ENCODE measurements around the gene TMEM259. TPM values are rescaled to one million over a fixed set of nuclear protein-coding genes. Genes with fewer than 3 reads are reported as not detected.

Gene TMEM259
- total RNA-seq, 2 donors from 2014 or later = 216 to 377 TPM

DNA sequence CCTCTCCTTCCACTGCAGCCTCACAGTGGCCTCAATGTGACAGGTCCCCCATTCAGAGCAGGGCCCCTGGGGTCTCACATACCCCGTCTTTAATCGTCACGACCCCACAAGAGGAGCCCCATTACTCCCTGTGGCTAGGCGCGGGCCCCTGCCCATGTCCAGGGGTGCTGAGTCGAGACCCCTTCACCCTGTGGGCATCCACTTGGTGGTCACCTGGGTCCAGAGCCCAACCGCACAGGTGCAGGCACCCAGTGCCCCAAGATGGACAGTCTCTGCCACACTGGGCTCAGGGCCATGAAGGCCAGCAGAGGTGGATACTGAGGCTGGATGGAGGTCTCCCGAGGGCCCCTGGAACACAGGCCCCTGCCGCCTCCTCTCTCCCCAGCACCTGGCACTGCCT, 3.0 kb downstream of the TMEM259 start:
- no peak overlapping the region for H3K4me3 ChIP-seq
- intact Hi-C loops (cut with DNase I) = no loop called here
- no peaks in the 10 kb centered on the region for H3K27me3 ChIP-seq (replicated peaks; ENCODE audit: insufficient read depth)
- no peak for DNase-seq (ENCODE audit: low spot score)
- no peak overlapping the region for H3K27ac ChIP-seq
- WGBS = 92% methylated on average over 8 of the region's 9 CpGs
- H3K4me1 ChIP-seq (replicated peaks) = peaks cover 40% of the 10 kb centered on the region
- TF ChIP-seq POLR2AphosphoS5 (IDR thresholded peaks at IDR 0.05) (no peak), POLR2A (IDR thresholded peaks at IDR 0.05) (no peak)
- TF ChIP-seq, protein P1, sequence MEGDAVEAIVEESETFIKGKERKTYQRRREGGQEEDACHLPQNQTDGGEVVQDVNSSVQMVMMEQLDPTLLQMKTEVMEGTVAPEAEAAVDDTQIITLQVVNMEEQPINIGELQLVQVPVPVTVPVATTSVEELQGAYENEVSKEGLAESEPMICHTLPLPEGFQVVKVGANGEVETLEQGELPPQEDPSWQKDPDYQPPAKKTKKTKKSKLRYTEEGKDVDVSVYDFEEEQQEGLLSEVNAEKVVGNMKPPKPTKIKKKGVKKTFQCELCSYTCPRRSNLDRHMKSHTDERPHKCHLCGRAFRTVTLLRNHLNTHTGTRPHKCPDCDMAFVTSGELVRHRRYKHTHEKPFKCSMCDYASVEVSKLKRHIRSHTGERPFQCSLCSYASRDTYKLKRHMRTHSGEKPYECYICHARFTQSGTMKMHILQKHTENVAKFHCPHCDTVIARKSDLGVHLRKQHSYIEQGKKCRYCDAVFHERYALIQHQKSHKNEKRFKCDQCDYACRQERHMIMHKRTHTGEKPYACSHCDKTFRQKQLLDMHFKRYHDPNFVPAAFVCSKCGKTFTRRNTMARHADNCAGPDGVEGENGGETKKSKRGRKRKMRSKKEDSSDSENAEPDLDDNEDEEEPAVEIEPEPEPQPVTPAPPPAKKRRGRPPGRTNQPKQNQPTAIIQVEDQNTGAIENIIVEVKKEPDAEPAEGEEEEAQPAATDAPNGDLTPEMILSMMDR (IDR thresholded peaks at IDR 0.05) = no peak
- H3K36me3 ChIP-seq = peaks cover 0 to 1% of the 10 kb centered on the region in 2 donors
- H3K9me3 ChIP-seq = no peaks in the 10 kb centered on the region

DNA sequence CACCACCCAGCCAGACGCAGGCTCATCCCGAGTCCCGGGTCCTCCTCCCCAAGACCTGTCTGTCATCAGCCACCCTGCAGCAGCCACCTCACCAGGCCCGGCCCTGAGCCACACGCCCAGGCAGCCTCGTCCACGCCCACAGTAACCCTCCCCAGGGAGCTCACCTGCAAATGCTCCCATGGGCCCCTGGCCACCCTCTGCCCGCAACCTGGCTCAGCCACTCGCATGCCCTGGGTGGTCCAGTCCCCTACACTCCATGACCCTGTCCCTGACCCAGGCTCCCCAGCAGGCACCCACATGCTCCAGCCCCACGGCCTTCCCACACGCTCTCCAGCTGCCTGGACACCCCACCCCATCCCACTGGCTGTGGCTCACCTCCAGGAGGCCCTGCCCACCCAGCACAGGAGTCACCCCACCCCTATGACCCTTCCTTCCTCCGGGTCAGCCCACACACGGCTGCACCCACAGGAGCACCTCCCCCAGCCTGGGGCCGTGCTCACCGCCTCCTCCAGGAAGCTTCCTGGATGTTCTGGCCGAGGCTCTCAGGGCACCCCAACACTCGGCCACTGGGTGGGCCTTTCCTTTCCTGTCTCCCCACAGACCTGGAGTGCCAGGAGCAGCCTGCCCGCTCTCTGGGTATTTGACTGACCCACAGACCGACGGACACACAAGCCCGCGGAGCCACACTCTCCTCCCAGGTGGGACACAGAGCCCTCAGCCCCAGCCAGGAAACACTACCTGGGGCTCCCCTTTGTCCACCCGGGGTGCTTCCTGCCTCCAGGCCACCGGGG, 3.6 kb downstream of the TMEM259 start:
- 54% methylated on average over 24 of the region's 24 CpGs for WGBS
- H3K27ac ChIP-seq = peak overlapping the region in 1 of 2 donors; percentile 21
- intact Hi-C loops (cut with DNase I) = no loop called here
- DNase-seq (ENCODE audit: low spot score) = no peak
- H3K27me3 ChIP-seq (replicated peaks; ENCODE audit: insufficient read depth) = no peaks in the 10 kb centered on the region
- H3K36me3 ChIP-seq = peaks cover 0 to 6% of the 10 kb centered on the region in 2 donors
- TF ChIP-seq POLR2AphosphoS5 (IDR thresholded peaks at IDR 0.05) (no peak), POLR2A (IDR thresholded peaks at IDR 0.05) (no peak)
- TF ChIP-seq, protein P1 (IDR thresholded peaks at IDR 0.05) = no peak
- no peak overlapping the region for H3K4me3 ChIP-seq
- H3K4me1 ChIP-seq (replicated peaks) = peaks cover 40% of the 10 kb centered on the region
- H3K9me3 ChIP-seq = no peaks in the 10 kb centered on the region

DNA sequence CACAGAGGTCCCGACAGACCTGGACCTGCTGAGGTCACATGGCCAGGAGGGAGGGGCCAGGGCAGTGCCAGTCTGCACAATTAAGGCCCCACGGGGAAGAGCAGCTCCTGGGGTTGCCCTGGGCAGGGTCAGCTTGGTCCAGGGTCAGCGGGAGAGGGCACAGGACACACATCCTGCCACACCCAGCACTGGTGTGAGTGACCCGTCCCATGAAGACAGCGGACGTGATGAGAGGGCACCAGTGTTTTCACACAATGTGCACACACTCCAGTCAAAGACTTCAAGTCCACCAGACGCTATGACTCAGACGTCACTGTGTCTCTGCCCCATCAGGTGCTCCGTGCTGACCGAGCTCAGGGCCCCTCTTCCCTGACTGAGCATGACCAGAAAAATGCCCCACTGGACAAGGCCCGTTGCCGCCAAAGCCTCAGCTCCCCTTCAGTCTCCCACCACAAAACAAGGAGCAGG, 4.2 kb downstream of the TMEM259 start:
- no peaks in the 10 kb centered on the region for H3K9me3 ChIP-seq
- H3K4me3 ChIP-seq = no peak overlapping the region
- 44% methylated on average over 12 of the region's 12 CpGs for WGBS
- no peaks in the 10 kb centered on the region for H3K27me3 ChIP-seq (replicated peaks; ENCODE audit: insufficient read depth)
- TF ChIP-seq POLR2AphosphoS5 (IDR thresholded peaks at IDR 0.05) (no peak), POLR2A (IDR thresholded peaks at IDR 0.05) (no peak)
- TF ChIP-seq, protein P1 (IDR thresholded peaks at IDR 0.05) = no peak
- no peak overlapping the region for H3K27ac ChIP-seq
- H3K4me1 ChIP-seq (replicated peaks) = peaks cover 40% of the 10 kb centered on the region
- no peak for DNase-seq (ENCODE audit: low spot score)
- intact Hi-C loops (cut with DNase I) = no loop called here
- H3K36me3 ChIP-seq = peaks cover 4 to 6% of the 10 kb centered on the region in 2 donors

DNA sequence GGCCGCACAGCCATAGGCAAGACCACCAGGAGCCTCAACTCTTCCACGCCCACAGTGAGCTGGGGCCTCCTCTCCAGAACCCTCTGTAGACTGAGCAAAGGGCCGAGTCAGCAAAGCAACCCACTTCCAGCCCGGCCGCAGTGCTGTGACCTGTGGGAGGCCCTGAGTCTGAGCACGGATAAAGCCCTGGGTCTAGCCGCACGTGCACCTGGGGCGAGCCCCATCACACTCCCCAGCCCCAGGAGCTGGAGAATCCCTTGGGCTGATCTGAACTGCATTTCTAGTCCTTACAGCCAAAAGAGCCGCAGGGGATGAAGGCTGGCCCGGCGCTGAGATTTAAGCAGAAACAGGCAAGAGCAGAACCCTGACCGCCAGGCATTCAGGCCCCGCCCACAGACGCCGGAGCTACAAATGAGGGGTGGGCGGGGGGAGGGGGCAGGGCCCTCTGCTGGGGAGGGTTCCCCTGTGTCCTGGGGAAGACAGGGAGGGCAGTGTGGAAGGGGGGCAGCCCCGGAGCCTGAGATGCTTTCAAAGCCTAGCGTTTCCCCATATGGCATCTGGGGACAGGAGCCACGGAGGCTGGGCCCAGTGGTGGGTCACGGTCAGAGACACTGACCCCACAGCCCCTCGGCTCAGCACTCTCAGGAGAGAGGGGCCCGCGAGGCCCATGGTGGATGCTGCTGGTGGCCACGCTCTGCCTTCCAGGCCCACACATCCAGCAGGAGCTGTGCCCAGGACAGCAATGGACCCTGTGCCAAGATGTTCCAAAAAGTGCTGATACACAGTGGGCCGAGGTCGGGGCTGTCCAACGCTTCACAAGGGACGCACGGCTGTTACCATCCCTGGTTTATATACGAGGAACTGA, 4.9 kb downstream of the TMEM259 start:
- Histone ChIP-seq H3K4me3 (no peak overlapping the region), H3K27me3 (replicated peaks; ENCODE audit: insufficient read depth) (no peaks in the 10 kb centered on the region), H3K27ac (no peak overlapping the region), H3K4me1 (replicated peaks) (peaks cover 40% of the 10 kb centered on the region), H3K9me3 (no peaks in the 10 kb centered on the region), H3K36me3 (peaks cover 6 to 13% of the 10 kb centered on the region in 2 donors)
- WGBS = 65% methylated on average over 31 of the region's 31 CpGs
- no peak for DNase-seq (ENCODE audit: low spot score)
- TF ChIP-seq POLR2A (IDR thresholded peaks at IDR 0.05) = no peak
- no peak for TF ChIP-seq POLR2AphosphoS5 (IDR thresholded peaks at IDR 0.05)
- TF ChIP-seq, protein P1 (IDR thresholded peaks at IDR 0.05) = no peak
- intact Hi-C loops (cut with DNase I) = no loop called here
